LNCaP clone FGC (cell line): ENCODE results near the gene SGSH.
"Not testable (repeated sequence)": the region's sequence is repeated elsewhere in the genome, so short reads cannot be mapped to it uniquely, and the experiment has no call there.

ENCODE experiments used
- DNase-seq: peaks from one replicate; pipeline ENCODE4 v3.0.0-alpha.2; 2011; ENCODE audit warnings: low read depth
- H3K4me3 ChIP-seq: 2 replicates; pipeline ENCODE4 v1.5.1; 2011; ENCODE audit warnings: mild to moderate bottlenecking, low read depth, low read length, control low read depth
- CTCF ChIP-seq: IDR thresholded peaks from 2 replicates; pipeline ENCODE4 v1.5.1; 2012; ENCODE audit warnings: mild to moderate bottlenecking; ENCODE audit not compliant: control insufficient read depth, insufficient read depth; ENCODE audit errors: extremely low read depth

SGSH gene

GRCh38 chr17:80203471-80203963 is 16.6 kb downstream of the SGSH start:
- no peak for DNase-seq
- TF ChIP-seq CTCF = no peak
- no peak overlapping the region for H3K4me3 ChIP-seq

DNA sequence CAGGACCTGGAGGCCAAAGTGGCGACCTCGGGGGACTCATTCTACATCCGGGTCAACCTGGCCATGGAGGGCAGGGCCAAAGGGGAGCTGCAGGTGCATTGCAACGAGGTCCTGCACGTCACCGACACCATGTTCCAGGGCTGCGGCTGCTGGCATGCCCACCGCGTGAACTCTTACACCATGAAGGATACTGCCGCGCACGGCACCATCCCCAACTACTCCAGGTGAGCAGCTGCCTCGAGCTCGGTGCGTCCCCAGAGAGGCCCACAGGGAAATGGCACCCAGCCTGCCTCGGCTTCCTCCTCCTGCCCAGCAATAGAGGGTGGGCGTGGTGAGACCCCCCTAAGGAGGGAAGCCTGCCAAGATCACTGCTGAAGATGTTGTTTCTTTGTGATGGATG is 17.9 kb downstream of the SGSH start:
- TF ChIP-seq CTCF = no peak
- no peak for DNase-seq

GRCh38 chr17:80201446-80201845 is 18.7 kb downstream of the SGSH start:
- TF ChIP-seq CTCF = no peak
- H3K4me3 ChIP-seq = no peak overlapping the region
- no peak for DNase-seq

More for the DNA sequence above, 17.9 kb downstream of the SGSH start:
- no peak overlapping the region for H3K4me3 ChIP-seq

GRCh38 chr17:80199295-80199694 is 20.8 kb downstream of the SGSH start:
- not testable (repeated sequence) for DNase-seq, H3K4me3 ChIP-seq

- DNase-seq = no peak
- TF ChIP-seq CTCF = no peak
- H3K4me3 ChIP-seq = no peak overlapping the region
Observed at GRCh38 chr17:80198144-80198661, 21.9 kb downstream of the SGSH start.

- no peak for TF ChIP-seq CTCF
- no peak for DNase-seq
- H3K4me3 ChIP-seq = no peak overlapping the region
Observed at GRCh38 chr17:80196652-80197051, 23.5 kb downstream of the SGSH start.

DNA sequence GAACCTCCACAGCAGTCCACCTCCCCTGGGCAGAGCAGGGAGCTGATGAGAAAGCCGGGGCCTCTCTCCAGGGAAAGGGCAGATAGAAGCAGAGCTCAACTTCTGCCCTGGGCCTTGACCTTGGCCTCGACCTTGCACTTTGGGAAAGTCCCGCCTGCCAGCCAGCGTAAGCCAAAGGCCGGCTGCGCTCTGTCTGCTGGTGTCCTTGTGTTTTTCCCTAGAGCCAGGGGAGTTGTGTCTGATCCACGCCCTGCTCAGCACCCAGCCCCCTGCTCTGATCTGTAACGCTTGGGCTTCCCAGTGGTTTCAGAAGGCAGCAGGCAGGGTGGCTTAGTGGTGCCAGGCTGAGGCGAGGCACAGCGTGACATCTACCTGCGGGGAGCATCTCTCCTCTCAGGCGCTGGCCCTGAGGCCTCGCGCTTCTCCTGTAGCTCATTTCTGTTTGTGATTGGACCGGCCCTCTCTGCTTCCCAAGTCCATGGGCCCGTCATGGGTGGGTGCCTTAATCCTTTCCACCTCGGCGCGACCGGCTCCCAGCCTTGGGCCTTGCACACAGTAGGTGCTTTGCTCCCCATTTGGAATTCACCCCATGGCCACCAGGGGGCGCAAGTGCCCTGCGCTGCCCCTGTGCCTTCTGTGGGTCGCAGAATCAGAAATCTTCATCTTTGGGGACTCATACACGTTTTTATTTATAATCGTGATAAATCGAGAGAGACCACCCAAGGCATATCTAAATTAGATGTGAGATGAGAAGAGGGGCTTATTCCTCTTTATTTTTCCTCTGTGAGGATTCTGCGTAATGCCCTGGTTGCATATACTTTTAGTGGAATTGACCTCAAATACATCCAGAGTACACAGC is 24.2 kb downstream of the SGSH start:
- no peak for DNase-seq
- no peak overlapping the region for H3K4me3 ChIP-seq
- peak; percentile 52 for TF ChIP-seq CTCF
